PC-3 (cell line): ENCODE data around the gene ARNT2. TPM values are rescaled to one million over a fixed set of nuclear protein-coding genes. Genes with fewer than 3 reads are reported as not detected.
A peak's percentile ranks its signal among the peaks of the same experiment; 100 is the strongest.

ENCODE experiments used
- ATAC-seq: fragments of 200-7000 bp; cut with Tn5 transposase; 2 replicates; pipeline ENCODE4 v1.9.1; 2020; ENCODE audit warnings: mild to moderate bottlenecking, moderate library complexity
- BruUV-seq: library from RNA; stranded (reverse); fragments of 400-500 nt; replicated peaks from 2 replicates; lab custom pipeline; 2021; lab: Mats Ljungman, UMichigan
- CTCF ChIA-PET: fragments of 300-600 bp; sonication (Branson Sonifier 250); formaldehyde crosslinking; loops from one replicate; lab custom pipeline; 2022; ENCODE audit warnings: antibody characterized with exemption; lab: Charles Lee
- POLR2A ChIA-PET: fragments of 300-600 bp; sonication (Branson Sonifier 250); formaldehyde crosslinking; loops from one replicate; lab custom pipeline; 2022; ENCODE audit warnings: antibody characterized with exemption; ENCODE audit not compliant: unreplicated experiment; lab: Charles Lee
- DNase-seq: peaks from one replicate; pipeline ENCODE4 v3.0.0-alpha.2; 2015
- H2AFZ ChIP-seq: fragments of 300-600 bp; sonication (generic); 2 replicates; pipeline ENCODE4 v1.6.0; 2016; ENCODE audit warnings: antibody characterized with exemption, low read length
- H3F3A ChIP-seq: fragments of 300-600 bp; sonication (generic); one replicate; pipeline ENCODE4 v1.6.0; 2017; ENCODE audit warnings: antibody characterized with exemption, low read length, control low read depth, mild to moderate bottlenecking; ENCODE audit not compliant: unreplicated experiment
- H3K27ac ChIP-seq: fragments of 300-600 bp; sonication (generic); 2 replicates; pipeline ENCODE4 v1.5.1; 2016; ENCODE audit warnings: mild to moderate bottlenecking, low read length
- H3K27me3 ChIP-seq: fragments of 300-600 bp; sonication (generic); 2 replicates; pipeline ENCODE4 v1.6.1; 2016; ENCODE audit warnings: low read length, mixed read lengths
- H3K36me3 ChIP-seq: fragments of 300-600 bp; sonication (generic); 2 replicates; pipeline ENCODE4 v1.6.1; 2016; ENCODE audit warnings: low read depth, mixed run types, low read length, mixed read lengths
- H3K4me1 ChIP-seq: fragments of 300-600 bp; sonication (generic); 2 replicates; pipeline ENCODE4 v1.5.1; 2016; ENCODE audit warnings: low read length; ENCODE audit not compliant: insufficient read depth
- H3K4me2 ChIP-seq: fragments of 300-600 bp; sonication (generic); 2 replicates; pipeline ENCODE4 v1.6.0; 2016; ENCODE audit warnings: low read length
- H3K4me3 ChIP-seq: fragments of 300-600 bp; sonication (generic); 2 replicates; pipeline ENCODE4 v1.5.1; 2016; ENCODE audit warnings: mild to moderate bottlenecking, low read length, mixed read lengths
- H3K79me2 ChIP-seq: fragments of 300-600 bp; sonication (generic); 2 replicates; pipeline ENCODE4 v1.6.1; 2017; ENCODE audit warnings: low read length, mixed read lengths
- H3K9ac ChIP-seq: fragments of 300-600 bp; sonication (generic); 2 replicates; pipeline ENCODE4 v1.6.0; 2016; ENCODE audit warnings: mild to moderate bottlenecking, low read length
- H3K9me2 ChIP-seq: fragments of 300-600 bp; sonication (generic); replicated peaks from 2 replicates; pipeline ENCODE4 v1.6.1; 2016; ENCODE audit warnings: mixed run types, low read length, mixed read lengths
- H3K9me3 ChIP-seq: fragments of 300-600 bp; sonication (generic); 2 replicates; pipeline ENCODE4 v1.6.1; 2016; ENCODE audit warnings: low read length, mixed read lengths
- H4K20me1 ChIP-seq: fragments of 300-600 bp; sonication (generic); 2 replicates; pipeline ENCODE4 v1.6.1; 2016; ENCODE audit warnings: low read length, mixed read lengths
- CTCF ChIP-seq: fragments of 300-600 bp; sonication (generic); conservative IDR thresholded peaks from 2 replicates; pipeline ENCODE4 v1.5.1; 2017; ENCODE audit warnings: antibody characterized with exemption, low read depth, mild to moderate bottlenecking, low read length
- EZH2 ChIP-seq: fragments of 300-600 bp; sonication (generic); IDR thresholded peaks from one replicate; pipeline ENCODE4 v1.6.1; 2017; ENCODE audit warnings: antibody characterized with exemption, mild to moderate bottlenecking, low read length; ENCODE audit not compliant: unreplicated experiment
- EZH2phosphoT487 ChIP-seq: fragments of 300-600 bp; sonication (generic); IDR thresholded peaks from 2 replicates; pipeline ENCODE4 v1.6.1; 2018; ENCODE audit warnings: mild to moderate bottlenecking, antibody characterized with exemption, low read length, borderline replicate concordance
- intact Hi-C: fragments of 100-400 bp; cut with micrococcal nuclease; formaldehyde crosslinking; loops from 2 replicates; pipeline ENCODE4 v1.9.0; 2023
- total RNA-seq: library from RNA; depleted of rRNA; stranded (reverse); fragments of >200 nt; gene quantifications from 2 replicates; pipeline ENCODE4 v1.2.3, GENCODE V29; 2014

ARNT2 gene
- total RNA-seq, 1 experiment from 2014 or later, result 0.11 TPM

GRCh38 chr15:80401456-80401855 lies 2.7 kb upstream of the ARNT2 start:
- H3K9me2 ChIP-seq, result no peaks in the 10 kb centered on the region
- H3F3A ChIP-seq, result no peaks in the 10 kb centered on the region
- peaks cover 90% of the 10 kb centered on the region for H3K27me3 ChIP-seq
- no peak overlapping the region for H3K9ac ChIP-seq
- no peak overlapping the region for H3K4me2 ChIP-seq
- no peaks in the 10 kb centered on the region for H3K9me3 ChIP-seq
- no peak overlapping the region for H3K27ac ChIP-seq
- H3K4me3 ChIP-seq, result no peak overlapping the region
- H2AFZ ChIP-seq, result no peak overlapping the region
- TF ChIP-seq CTCF, result no peak
- TF ChIP-seq EZH2, result no peak
- TF ChIP-seq EZH2phosphoT487, result no peak
- H4K20me1 ChIP-seq, result no peaks in the 10 kb centered on the region
- H3K36me3 ChIP-seq, result no peaks in the 10 kb centered on the region
- no peaks in the 10 kb centered on the region for H3K4me1 ChIP-seq
- POLR2A ChIA-PET, result no interaction called here
- CTCF ChIA-PET, result no interaction called here
- ATAC-seq, result no peak
- no peak for DNase-seq
- H3K79me2 ChIP-seq, result no peaks in the 10 kb centered on the region
- intact Hi-C loops, result no loop called here
- BruUV-seq, result no TSS peak

GRCh38 chr15:80402339-80402738 lies 1.8 kb upstream of the ARNT2 start:
- no peak overlapping the region for H3K4me3 ChIP-seq
- DNase-seq (no peak), ATAC-seq (no peak)
- no peak overlapping the region for H3K27ac ChIP-seq
- no peaks in the 10 kb centered on the region for H4K20me1 ChIP-seq
- H3K27me3 ChIP-seq, result peaks cover 90% of the 10 kb centered on the region
- no peaks in the 10 kb centered on the region for H3F3A ChIP-seq
- ChIA-PET CTCF (no interaction called here), POLR2A (no interaction called here)
- H3K79me2 ChIP-seq, result no peaks in the 10 kb centered on the region
- no peaks in the 10 kb centered on the region for H3K9me3 ChIP-seq
- no peak overlapping the region for H2AFZ ChIP-seq
- no peak for TF ChIP-seq EZH2
- no peak for TF ChIP-seq EZH2phosphoT487
- TF ChIP-seq CTCF, result no peak
- no peaks in the 10 kb centered on the region for H3K36me3 ChIP-seq
- H3K4me1 ChIP-seq, result no peaks in the 10 kb centered on the region
- intact Hi-C loops, result no loop called here
- H3K9me2 ChIP-seq, result no peaks in the 10 kb centered on the region
- H3K9ac ChIP-seq, result no peak overlapping the region
- H3K4me2 ChIP-seq, result no peak overlapping the region
- no TSS peak for BruUV-seq

- Histone ChIP-seq H3K79me2 (no peaks in the 10 kb centered on the region), H3K36me3 (no peaks in the 10 kb centered on the region), H3K27me3 (peaks cover 90% of the 10 kb centered on the region), H3K4me2 (peak overlapping the region; percentile 28; the same call in 1 of the 2 replicates), H3K4me1 (no peaks in the 10 kb centered on the region), H3K9me2 (no peaks in the 10 kb centered on the region), H2AFZ (0 out of 2 replicates have a peak overlapping the region, but pooled peaks have one; percentile 34), H3K27ac (no peak overlapping the region), H4K20me1 (no peaks in the 10 kb centered on the region), H3K9ac (no peak overlapping the region), H3F3A (no peaks in the 10 kb centered on the region), H3K4me3 (no peak overlapping the region), H3K9me3 (no peaks in the 10 kb centered on the region)
- CTCF ChIA-PET, result no interaction called here
- peak; percentile 58; the same call in 1 of the 2 replicates for TF ChIP-seq EZH2phosphoT487
- peak; percentile 70 for TF ChIP-seq EZH2
- TF ChIP-seq CTCF, result no peak
- POLR2A ChIA-PET, result no interaction called here
- BruUV-seq, result no TSS peak
- intact Hi-C loops, result no loop called here
- 0 out of 2 replicates have a peak, but pooled peaks have one; percentile 20 for ATAC-seq
- DNase-seq, result no peak
Measured at GRCh38 chr15:80403712-80404056, 498 bp upstream of the ARNT2 start.
